ENCODE results near the gene ZNF837.
"Not testable (repeated sequence)": the region's sequence is repeated elsewhere in the genome, so short reads cannot be mapped to it uniquely, and the experiment has no call there.

The ZNF837 gene

GRCh38 chr19:58395979-58396627 lies 15.3 kb upstream of the ZNF837 start:
- DNase-seq (ENCODE audit: low spot score), result no peak

GRCh38 chr19:58395220-58395978 lies 14.6 kb upstream of the ZNF837 start, which contains the start of gene RNF225:
TSS of gene RNF225 (plus strand) at chr19:58395656. CDS start at chr19:58396090, 434 bp downstream.
- DNase-seq (ENCODE audit: low spot score), result no peak

- no peak for DNase-seq (ENCODE audit: low spot score)
Observed at GRCh38 chr19:58394821-58395219, 14.0 kb upstream of the ZNF837 start.

GRCh38 chr19:58393725-58394033 lies 12.8 kb upstream of the ZNF837 start:
- DNase-seq (ENCODE audit: low spot score), result no peak

- DNase-seq (ENCODE audit: low spot score), result no peak
Observed at GRCh38 chr19:58392945-58393724, 12.3 kb upstream of the ZNF837 start.

GRCh38 chr19:58388175-58388526 lies 7.3 kb upstream of the ZNF837 start:
- no peak for DNase-seq (ENCODE audit: low spot score)

GRCh38 chr19:58387338-58388174 lies 6.7 kb upstream of the ZNF837 start:
- DNase-seq (ENCODE audit: low spot score), result no peak

- DNase-seq (ENCODE audit: low spot score), result peak; percentile 99
Observed at GRCh38 chr19:58386576-58387337, 5.9 kb upstream of the ZNF837 start, which contains the start of gene RPS5. TSS of gene RPS5 (plus strand) at chr19:58387269. CDS start at chr19:58388138, 869 bp downstream.

GRCh38 chr19:58385891-58386575 lies 5.2 kb upstream of the ZNF837 start:
- no peak for DNase-seq (ENCODE audit: low spot score)

- no peak for DNase-seq (ENCODE audit: low spot score)
Observed at GRCh38 chr19:58385313-58385890, 4.6 kb upstream of the ZNF837 start.

- no peak for DNase-seq (ENCODE audit: low spot score)
Observed at GRCh38 chr19:58382997-58383603, 2.3 kb upstream of the ZNF837 start.

- no peak for DNase-seq (ENCODE audit: low spot score)
Observed at GRCh38 chr19:58381460-58382212, 806 bp upstream of the ZNF837 start.

GRCh38 chr19:58380037-58380661 lies 681 bp downstream of the ZNF837 start:
- no peak for DNase-seq (ENCODE audit: low spot score)

GRCh38 chr19:58379246-58379645 lies 1.6 kb downstream of the ZNF837 start:
- no peak for DNase-seq (ENCODE audit: low spot score)

GRCh38 chr19:58376724-58377123 lies 4.1 kb downstream of the ZNF837 start:
- not testable (repeated sequence) for DNase-seq (ENCODE audit: low spot score)

GRCh38 chr19:58374200-58374599 lies 6.6 kb downstream of the ZNF837 start:
- DNase-seq (ENCODE audit: low spot score), result no peak

GRCh38 chr19:58372311-58373133 lies 8.3 kb downstream of the ZNF837 start:
- no peak for DNase-seq (ENCODE audit: low spot score)
